ENCODE results near the gene DERL2.

GRCh38 chr17:5509482-5509881 is 23.5 kb upstream of the DERL2 start:
- no peak for TF ChIP-seq CTCF (IDR thresholded peaks at IDR 0.05)
- no peak for TF ChIP-seq EZH2 (IDR thresholded peaks at IDR 0.05; ENCODE audit: borderline replicate concordance, insufficient read depth, low read depth, low read length, poor library complexity, severe bottlenecking)

All from B cell (primary cell).